GM12865 (cell line): Measurements from ENCODE around the gene LDLRAD4.

Experiments
- DNase-seq: peaks from one replicate; pipeline ENCODE4 v3.0.0; 2010; ENCODE audit warnings: low read depth
- H3K4me3 ChIP-seq: 2 replicates; pipeline ENCODE4 v1.5.1; 2011; ENCODE audit warnings: mild to moderate bottlenecking, low read depth, low read length, control low read depth
- CTCF ChIP-seq: IDR thresholded peaks from 2 replicates; pipeline ENCODE4 v1.5.1; 2011; ENCODE audit warnings: low read length, control low read depth, low read depth, inconsistent platforms; ENCODE audit not compliant: insufficient read depth; ENCODE audit errors: missing control alignments

LDLRAD4 gene

DNA sequence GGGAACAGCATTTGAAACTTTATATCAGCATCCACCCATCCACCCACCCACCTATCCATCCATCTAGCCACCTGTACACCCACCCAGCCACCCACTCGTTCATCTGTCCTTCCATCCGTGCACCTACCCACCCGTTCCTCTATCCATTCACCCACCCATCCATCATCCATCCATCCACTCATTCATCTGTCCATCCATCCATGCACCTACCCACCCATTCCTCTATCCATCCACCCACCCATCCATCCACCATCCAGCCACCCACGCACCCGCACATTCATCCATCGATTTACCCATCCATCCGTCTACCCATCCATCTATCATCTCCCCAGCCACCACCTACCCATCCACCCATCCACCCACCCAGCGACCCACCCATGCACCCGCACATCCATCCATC is 24.8 kb downstream of the LDLRAD4 start:
- H3K4me3 ChIP-seq, result no peak overlapping the region
- no peak for TF ChIP-seq CTCF
- no peak for DNase-seq

- H3K4me3 ChIP-seq, result no peak overlapping the region
- DNase-seq, result no peak
- TF ChIP-seq CTCF, result no peak
These were observed 25.6 kb downstream of the LDLRAD4 start for GRCh38 chr18:13244135-13244534.

GRCh38 chr18:13245481-13246000 is 27.0 kb downstream of the LDLRAD4 start:
- TF ChIP-seq CTCF, result no peak
- DNase-seq, result no peak
- no peak overlapping the region for H3K4me3 ChIP-seq

DNA sequence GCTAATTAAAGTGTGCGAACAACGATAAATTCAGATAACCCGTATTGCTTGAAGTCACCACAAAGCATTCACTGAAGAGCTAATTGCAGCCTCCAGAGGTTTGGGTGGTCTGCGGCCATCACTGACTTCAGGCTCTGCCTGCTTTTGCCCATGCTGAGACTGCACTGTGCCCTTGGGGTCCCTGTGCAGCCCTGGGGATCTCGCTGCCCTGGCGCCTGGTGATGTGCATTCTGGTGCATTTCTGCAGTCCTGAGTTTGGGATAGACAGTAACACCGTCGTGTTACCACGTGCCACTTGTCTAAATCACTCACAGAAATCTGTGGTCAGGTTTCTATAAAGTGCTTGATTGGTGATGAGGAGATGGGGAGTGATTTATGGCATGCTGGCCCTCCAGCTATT is 27.6 kb downstream of the LDLRAD4 start:
- H3K4me3 ChIP-seq, result no peak overlapping the region
- no peak for DNase-seq
- no peak for TF ChIP-seq CTCF

DNA sequence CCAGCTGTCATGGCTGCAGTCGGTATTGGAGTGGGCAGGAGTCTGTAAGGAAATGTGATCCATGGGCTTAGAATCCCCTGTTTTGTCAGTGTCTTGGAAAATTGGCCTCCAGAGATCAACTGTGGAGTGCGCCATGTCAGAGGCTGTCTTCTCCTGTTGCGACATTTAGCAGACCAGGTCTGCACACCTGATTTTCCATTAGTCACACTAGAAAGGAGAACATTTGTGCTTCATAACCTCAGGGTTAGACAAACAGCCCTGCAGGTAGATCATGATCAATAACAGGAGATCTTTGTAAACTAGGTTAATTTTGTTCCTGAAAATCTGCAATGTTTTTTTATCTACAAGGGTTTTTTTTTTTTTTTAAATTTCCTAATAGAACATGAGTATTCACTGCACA is 28.0 kb downstream of the LDLRAD4 start:
- no peak overlapping the region for H3K4me3 ChIP-seq
- no peak for DNase-seq
- TF ChIP-seq CTCF, result no peak

GRCh38 chr18:13247506-13247905 is 28.9 kb downstream of the LDLRAD4 start:
- no peak for DNase-seq
- no peak overlapping the region for H3K4me3 ChIP-seq
- TF ChIP-seq CTCF, result no peak

GRCh38 chr18:13252686-13253410 is 34.3 kb downstream of the LDLRAD4 start:
- TF ChIP-seq CTCF, result no peak
- no peak overlapping the region for H3K4me3 ChIP-seq
- DNase-seq, result no peak
